ENCODE data around the gene ERCC6L2. TPM values are rescaled to one million over a fixed set of nuclear protein-coding genes. Genes with fewer than 3 reads are reported as not detected.

Gene ERCC6L2
- polyA plus RNA-seq, 2 of the 4 experiments (the other 2 are of a cell fraction) = 13.3 to 36.7 TPM

DNA sequence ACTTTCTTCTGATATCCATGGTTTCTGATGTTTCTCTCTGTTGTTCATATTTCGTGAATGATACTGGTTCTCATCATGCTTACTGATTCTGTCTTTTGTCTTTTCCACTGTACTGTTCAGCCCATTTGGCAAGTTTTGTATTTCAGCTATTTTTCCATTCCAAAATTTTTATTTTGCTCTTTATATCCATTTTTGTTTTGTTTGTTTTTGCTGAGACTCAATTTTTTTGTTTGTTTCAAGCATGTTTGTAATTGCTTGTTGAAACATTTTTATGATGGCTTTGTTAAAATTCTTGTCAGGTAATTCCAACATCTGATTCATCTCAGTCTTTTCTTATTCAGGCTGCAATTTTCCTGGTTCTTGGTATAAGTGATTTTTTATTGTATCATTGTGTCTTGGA lies 64.0 kb downstream of the ERCC6L2 start:
- CTCF ChIA-PET = no interaction called here
- no peak for ATAC-seq
- no peak for FAIRE-seq
- Histone ChIP-seq H3K4me2 (no peak overlapping the region), H3K27ac (no peak overlapping the region), H3K9me3 (no peaks in the 10 kb centered on the region), H3K4me1 (no peaks in the 10 kb centered on the region), H3K4me3 (no peak overlapping the region)
- POLR2A ChIA-PET = no interaction called here
- WGBS (ENCODE audit: missing lambda C conversion rate) = 92% methylated on average over 1 of the region's 1 CpG
- TF ChIP-seq CBX2 (IDR thresholded peaks at IDR 0.05; ENCODE audit: borderline replicate concordance, low read depth) = no peak
- no peak for TF ChIP-seq ZC3H11A (IDR thresholded peaks at IDR 0.05)
- no peak for TF ChIP-seq BHLHE40 (IDR thresholded peaks at IDR 0.05; ENCODE audit: low read depth, low read length)
- TF ChIP-seq HOXB5 (CRISPR knock-in tag; IDR thresholded peaks at IDR 0.05) = no peak
- TF ChIP-seq RAD21 (conservative IDR thresholded peaks at IDR 0.05 in 1 of 2, IDR thresholded peaks at IDR 0.05 in 1 of 2) = no peak
- no peak for TF ChIP-seq GATA3 (IDR thresholded peaks at IDR 0.05; ENCODE audit: borderline replicate concordance)
- no peak for TF ChIP-seq KDM1A (IDR thresholded peaks at IDR 0.05; ENCODE audit: low read depth)
- no peak for TF ChIP-seq CBX8 (IDR thresholded peaks at IDR 0.05)
- no peak for TF ChIP-seq CEBPB (IDR thresholded peaks at IDR 0.05)
- TF ChIP-seq HOXB13 (CRISPR knock-in tag; IDR thresholded peaks at IDR 0.05; ENCODE audit: low read depth) = no peak
- no peak for TF ChIP-seq HOXA7 (CRISPR knock-in tag; IDR thresholded peaks at IDR 0.05)
- no peak for DNase-seq (ENCODE audit: low read depth in 1 of 2, low spot score in 1 of 2)

DNA sequence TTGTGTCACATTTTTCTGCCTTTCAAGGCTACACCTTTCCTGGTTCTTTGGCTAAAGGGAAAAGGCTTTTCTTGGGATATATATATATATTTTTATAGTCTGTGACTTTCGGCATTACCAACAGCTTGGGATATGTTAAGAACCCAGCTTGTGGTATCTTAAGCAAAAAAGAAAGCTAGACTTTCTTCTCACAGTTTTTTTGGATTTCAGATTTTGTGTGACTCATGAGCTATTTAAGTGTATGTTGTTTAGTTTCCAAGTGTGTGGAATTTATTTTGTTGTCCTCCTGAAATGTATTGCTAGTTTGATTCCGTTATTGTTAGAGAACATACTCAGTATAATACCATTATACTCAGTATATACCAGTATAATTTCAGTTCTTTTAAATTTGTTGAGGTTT lies 64.8 kb downstream of the ERCC6L2 start:
- FAIRE-seq (no peak), DNase-seq (ENCODE audit: low read depth in 1 of 2, low spot score in 1 of 2) (no peak), ATAC-seq (no peak)
- POLR2A ChIA-PET = no interaction called here
- WGBS (ENCODE audit: missing lambda C conversion rate) = 89% methylated on average over 2 of the region's 2 CpGs
- H3K4me3 ChIP-seq = no peak overlapping the region
- CTCF ChIA-PET = interaction anchor here (0.9 kb wide), 1 partner anchor 278 kb away, joined by 3 read pairs; no protein-coding TSS in a partner anchor
- no peak overlapping the region for H3K4me2 ChIP-seq
- no peaks in the 10 kb centered on the region for H3K9me3 ChIP-seq
- H3K27ac ChIP-seq = no peak overlapping the region
- no peaks in the 10 kb centered on the region for H3K4me1 ChIP-seq
- TF ChIP-seq TP53 (CRISPR knock-in tag; IDR thresholded peaks at IDR 0.05) (no peak), CEBPB (IDR thresholded peaks at IDR 0.05) (no peak), RCOR1 (IDR thresholded peaks at IDR 0.05; ENCODE audit: low read depth, low read length) (no peak), ZFP36 (IDR thresholded peaks at IDR 0.05; ENCODE audit: borderline replicate concordance, partially characterized antibody) (no peak), HEYL (CRISPR knock-in tag; IDR thresholded peaks at IDR 0.05) (no peak), RAD21 (conservative IDR thresholded peaks at IDR 0.05 in 1 of 2, IDR thresholded peaks at IDR 0.05 in 1 of 2) (no peak), TFCP2L1 (CRISPR knock-in tag; IDR thresholded peaks at IDR 0.05) (no peak), ZC3H11A (IDR thresholded peaks at IDR 0.05) (no peak), ZSCAN20 (CRISPR knock-in tag; IDR thresholded peaks at IDR 0.05) (no peak), BHLHE40 (IDR thresholded peaks at IDR 0.05; ENCODE audit: low read depth, low read length) (no peak), KDM5A (IDR thresholded peaks at IDR 0.05) (no peak), MYC (IDR thresholded peaks at IDR 0.05; ENCODE audit: borderline replicate concordance, low read length) (no peak), EHF (CRISPR knock-in tag; IDR thresholded peaks at IDR 0.05) (no peak)
- TF ChIP-seq, protein P1, sequence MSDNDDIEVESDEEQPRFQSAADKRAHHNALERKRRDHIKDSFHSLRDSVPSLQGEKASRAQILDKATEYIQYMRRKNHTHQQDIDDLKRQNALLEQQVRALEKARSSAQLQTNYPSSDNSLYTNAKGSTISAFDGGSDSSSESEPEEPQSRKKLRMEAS (IDR thresholded peaks at IDR 0.05) = no peak

DNA sequence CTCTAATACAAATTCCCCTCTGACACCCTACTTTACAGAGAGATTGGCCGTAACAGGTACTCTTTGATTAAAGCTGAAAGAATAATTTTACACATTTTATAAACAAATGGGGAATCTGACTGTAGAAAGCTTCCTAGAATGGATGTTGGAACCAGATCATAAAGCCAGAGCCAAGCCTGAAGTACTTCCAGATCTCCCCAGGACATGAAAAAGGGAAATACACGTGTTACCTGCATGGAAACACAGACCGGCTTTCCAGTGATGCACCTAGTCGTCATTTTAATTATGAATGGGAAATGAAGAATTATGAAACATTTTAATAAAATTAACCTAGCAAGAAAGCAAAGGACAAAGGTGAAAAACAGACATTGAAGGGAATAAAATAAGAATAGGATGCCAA lies 66.5 kb downstream of the ERCC6L2 start:
- DNase-seq (ENCODE audit: low read depth in 1 of 2, low spot score in 1 of 2) (no peak), FAIRE-seq (no peak), ATAC-seq (no peak)
- TF ChIP-seq HDAC2 (IDR thresholded peaks at IDR 0.05) = no peak
- TF ChIP-seq, protein P1 (IDR thresholded peaks at IDR 0.05) = no peak
- TF ChIP-seq, protein P2, sequence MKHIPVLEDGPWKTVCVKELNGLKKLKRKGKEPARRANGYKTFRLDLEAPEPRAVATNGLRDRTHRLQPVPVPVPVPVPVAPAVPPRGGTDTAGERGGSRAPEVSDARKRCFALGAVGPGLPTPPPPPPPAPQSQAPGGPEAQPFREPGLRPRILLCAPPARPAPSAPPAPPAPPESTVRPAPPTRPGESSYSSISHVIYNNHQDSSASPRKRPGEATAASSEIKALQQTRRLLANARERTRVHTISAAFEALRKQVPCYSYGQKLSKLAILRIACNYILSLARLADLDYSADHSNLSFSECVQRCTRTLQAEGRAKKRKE (CRISPR knock-in tag; IDR thresholded peaks at IDR 0.05; ENCODE audit: low read depth) = no peak
- TF ChIP-seq, protein P3, sequence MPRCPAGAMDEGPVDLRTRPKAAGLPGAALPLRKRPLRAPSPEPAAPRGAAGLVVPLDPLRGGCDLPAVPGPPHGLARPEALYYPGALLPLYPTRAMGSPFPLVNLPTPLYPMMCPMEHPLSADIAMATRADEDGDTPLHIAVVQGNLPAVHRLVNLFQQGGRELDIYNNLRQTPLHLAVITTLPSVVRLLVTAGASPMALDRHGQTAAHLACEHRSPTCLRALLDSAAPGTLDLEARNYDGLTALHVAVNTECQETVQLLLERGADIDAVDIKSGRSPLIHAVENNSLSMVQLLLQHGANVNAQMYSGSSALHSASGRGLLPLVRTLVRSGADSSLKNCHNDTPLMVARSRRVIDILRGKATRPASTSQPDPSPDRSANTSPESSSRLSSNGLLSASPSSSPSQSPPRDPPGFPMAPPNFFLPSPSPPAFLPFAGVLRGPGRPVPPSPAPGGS (IDR thresholded peaks at IDR 0.05) = no peak
- TF ChIP-seq ESRRA (IDR thresholded peaks at IDR 0.05; ENCODE audit: borderline replicate concordance, low read length) = no peak
- no peak for TF ChIP-seq MAZ (IDR thresholded peaks at IDR 0.05; ENCODE audit: borderline replicate concordance, low read depth, low read length)
- no peak for TF ChIP-seq CBX8 (IDR thresholded peaks at IDR 0.05)
- TF ChIP-seq ZSCAN20 (CRISPR knock-in tag; IDR thresholded peaks at IDR 0.05) = no peak
- TF ChIP-seq RNF2 (IDR thresholded peaks at IDR 0.05; ENCODE audit: borderline replicate concordance, low read depth) = no peak
- no peak for TF ChIP-seq RFX5 (IDR thresholded peaks at IDR 0.05)
- no peak for TF ChIP-seq HOXB13 (CRISPR knock-in tag; IDR thresholded peaks at IDR 0.05; ENCODE audit: low read depth)
- TF ChIP-seq EP300 (IDR thresholded peaks at IDR 0.05) = no peak
- Histone ChIP-seq H3K9me3 (peaks cover 6% of the 10 kb centered on the region; the same call in 1 of the 3 replicates), H3K4me1 (no peaks in the 10 kb centered on the region), H3K4me3 (no peak overlapping the region), H3K27ac (no peak overlapping the region), H3K4me2 (no peak overlapping the region)
- WGBS (ENCODE audit: missing lambda C conversion rate) = 93% methylated on average over 4 of the region's 4 CpGs
- ChIA-PET POLR2A (no interaction called here), CTCF (no interaction called here)

Data from A549 (cell line).